ENCODE measurements around the gene HS6ST2. TPM values are rescaled to one million over a fixed set of nuclear protein-coding genes. Genes with fewer than 3 reads are reported as not detected.

Gene HS6ST2
- total and polyA plus RNA-seq, 10 of the 15 experiments (the other 5 are each of a cell fraction or from before 2014, with no cell fraction given) = not detected

GRCh38 chrX:132728296-132728695 lies 230.1 kb downstream of the HS6ST2 start (continued):
- TF ChIP-seq ZSCAN29 (IDR thresholded peaks at IDR 0.05) (no peak), ZNF217 (IDR thresholded peaks at IDR 0.05) (no peak), NFXL1 (IDR thresholded peaks at IDR 0.05; ENCODE audit: borderline replicate concordance) (no peak), MEF2A (IDR thresholded peaks at IDR 0.05; ENCODE audit: insufficient read depth, low read depth, low read length) (no peak), BHLHE40 (IDR thresholded peaks at IDR 0.05; ENCODE audit: borderline replicate concordance in 1 of 2, low read depth in 2 of 2, low read length in 1 of 2) (no peak), FOXK2 (IDR thresholded peaks at IDR 0.05) (no peak)
- TF ChIP-seq, protein P1, sequence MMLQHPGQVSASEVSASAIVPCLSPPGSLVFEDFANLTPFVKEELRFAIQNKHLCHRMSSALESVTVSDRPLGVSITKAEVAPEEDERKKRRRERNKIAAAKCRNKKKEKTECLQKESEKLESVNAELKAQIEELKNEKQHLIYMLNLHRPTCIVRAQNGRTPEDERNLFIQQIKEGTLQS (IDR thresholded peaks at IDR 0.05; ENCODE audit: borderline replicate concordance, extremely low read depth, low read depth, low read length) = no peak

DNA sequence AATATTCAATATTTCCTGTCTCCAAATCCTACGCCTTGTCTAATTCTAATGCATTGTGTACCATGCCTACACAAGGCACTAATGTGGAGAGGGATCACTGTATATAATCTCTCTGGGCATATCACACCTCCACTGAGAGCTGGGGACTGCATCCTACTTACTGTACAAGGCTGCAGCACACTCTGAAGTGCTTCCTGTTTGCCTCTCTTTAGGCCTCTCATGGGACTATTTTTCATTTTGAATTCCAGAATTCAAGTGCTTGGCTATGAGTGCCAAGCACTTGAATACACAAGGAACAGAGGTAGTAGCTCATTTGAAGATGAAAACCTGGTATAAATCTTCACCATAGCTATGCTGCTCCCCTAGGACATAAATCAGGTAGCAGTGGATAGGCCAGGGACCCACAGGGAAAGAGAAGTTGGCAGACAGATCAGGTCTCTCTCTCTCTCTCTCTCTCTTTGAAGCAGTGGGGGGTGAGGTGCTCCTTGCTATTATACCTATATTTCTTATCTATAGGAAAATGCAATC lies 239.9 kb downstream of the HS6ST2 start:
- Histone ChIP-seq H3K4me3 (no peak overlapping the region), H3K27ac (ENCODE audit: control insufficient read depth, insufficient read depth) (no peak overlapping the region), H3K9me3 (replicated peaks; ENCODE audit: control insufficient read depth, insufficient read depth, low read length) (peaks cover 1% of the 10 kb centered on the region; the same call in 1 of the 3 replicates), H4K20me1 (ENCODE audit: control insufficient read depth, insufficient read depth) (no peaks in the 10 kb centered on the region), H3K4me2 (ENCODE audit: control insufficient read depth, insufficient read depth) (no peak overlapping the region), H3K36me3 (ENCODE audit: control insufficient read depth in 2 of 2, insufficient read depth in 2 of 2, low read length in 1 of 2) (no peaks in the 10 kb centered on the region), H3K9ac (ENCODE audit: control insufficient read depth, insufficient read depth, low read length) (no peak overlapping the region), H3K79me2 (ENCODE audit: control insufficient read depth, insufficient read depth, low read length) (no peaks in the 10 kb centered on the region), H2AFZ (ENCODE audit: control insufficient read depth, low read depth, low read length) (no peak overlapping the region), H3K4me1 (ENCODE audit: control insufficient read depth, insufficient read depth, low read length) (no peaks in the 10 kb centered on the region), H3K27me3 (replicated peaks in 1 of 2; ENCODE audit: control insufficient read depth in 2 of 2, insufficient read depth in 2 of 2, low read length in 1 of 2) (no peaks in the 10 kb centered on the region)
- in situ Hi-C loops (cut with MboI) = no loop called here
- no TSS peak for BruUV-seq (replicated peaks)
- ChIA-PET POLR2A (no interaction called here), SMC1A (ENCODE audit: uncharacterized antibody, unreplicated experiment) (no interaction called here), RAD21 (ENCODE audit: unreplicated experiment) (no interaction called here), CTCF (interaction anchor here (0.5 kb wide), 1 partner anchor 8 kb away, joined by 3 read pairs; no protein-coding TSS in a partner anchor)
- intact Hi-C loops (cut with micrococcal nuclease; ENCODE audit: unreplicated experiment) = no loop called here
- no peak for FAIRE-seq
- TF ChIP-seq IRF4 (IDR thresholded peaks at IDR 0.05; ENCODE audit: low read depth, low read length) = no peak
- no peak for TF ChIP-seq CREM (IDR thresholded peaks at IDR 0.05; ENCODE audit: low read depth)
- TF ChIP-seq TCF7 (IDR thresholded peaks at IDR 0.05; ENCODE audit: borderline replicate concordance) = no peak
- no peak for TF ChIP-seq CBFB (IDR thresholded peaks at IDR 0.05; ENCODE audit: low read depth)
- no peak for TF ChIP-seq MYC (IDR thresholded peaks at IDR 0.05; ENCODE audit: insufficient read depth, insufficient read length, insufficient replicate concordance, low read length, severe bottlenecking)
- TF ChIP-seq KAT2A (conservative IDR thresholded peaks at IDR 0.05; ENCODE audit: control insufficient read depth, low read depth, low read length) = no peak
- TF ChIP-seq HDAC6 (IDR thresholded peaks at IDR 0.05; ENCODE audit: unreplicated experiment) = no peak
- WGBS (ENCODE audit: insufficient coverage, insufficient replicate concordance, low lambda C conversion rate, missing lambda C conversion rate) = 0% methylated on average over 1 of the region's 1 CpG
- ATAC-seq = no peak
- DNase-seq (ENCODE audit: low read depth, low spot score) = no peak

All from GM12878 (cell line).